HG03095 (cell line): Measurements from ENCODE around the gene SKP2.
"Not testable (repeated sequence)": the region's sequence is repeated elsewhere in the genome, so short reads cannot be mapped to it uniquely, and the experiment has no call there.

Experiments used
- ATAC-seq: cut with Tn5 transposase; IDR thresholded peaks from one replicate; pipeline ENCODE4 v1.9.1; 2021; ENCODE audit warnings: moderate library complexity; ENCODE audit not compliant: unreplicated experiment

The SKP2 gene

GRCh38 chr5:36156121-36156601, 4.2 kb downstream of the SKP2 start:
- no peak for ATAC-seq

GRCh38 chr5:36156619-36157018, 4.7 kb downstream of the SKP2 start:
- ATAC-seq, result no peak

GRCh38 chr5:36158144-36158543, 6.2 kb downstream of the SKP2 start:
- no peak for ATAC-seq

GRCh38 chr5:36160617-36161016, 8.7 kb downstream of the SKP2 start:
- ATAC-seq, result no peak

GRCh38 chr5:36161361-36161760, 9.4 kb downstream of the SKP2 start:
- no peak for ATAC-seq

GRCh38 chr5:36162810-36163486, 11.0 kb downstream of the SKP2 start:
- no peak for ATAC-seq

GRCh38 chr5:36164461-36164860, 12.6 kb downstream of the SKP2 start:
- ATAC-seq, result no peak

- ATAC-seq, result no peak
Measured at GRCh38 chr5:36168737-36169136, 16.8 kb downstream of the SKP2 start.

GRCh38 chr5:36170832-36171424, 19.0 kb downstream of the SKP2 start:
- ATAC-seq, result no peak

GRCh38 chr5:36172599-36172998, 20.7 kb downstream of the SKP2 start:
- ATAC-seq, result no peak

GRCh38 chr5:36173426-36173825, 21.5 kb downstream of the SKP2 start:
- no peak for ATAC-seq

- ATAC-seq, result no peak
Measured at GRCh38 chr5:36174119-36174518, 22.2 kb downstream of the SKP2 start.

GRCh38 chr5:36175043-36175442, 23.1 kb downstream of the SKP2 start:
- ATAC-seq, result no peak

GRCh38 chr5:36177154-36177553, 25.2 kb downstream of the SKP2 start:
- peak; percentile 94 for ATAC-seq

- no peak for ATAC-seq
Measured at GRCh38 chr5:36177715-36178523, 26.0 kb downstream of the SKP2 start.

- ATAC-seq, result no peak
Measured at GRCh38 chr5:36178524-36178890, 26.6 kb downstream of the SKP2 start.

- no peak for ATAC-seq
Measured at GRCh38 chr5:36179950-36180349, 28.0 kb downstream of the SKP2 start.

GRCh38 chr5:36180556-36181350, 28.8 kb downstream of the SKP2 start:
- ATAC-seq, result no peak

GRCh38 chr5:36181774-36182173, 29.9 kb downstream of the SKP2 start:
- ATAC-seq, result no peak

GRCh38 chr5:36184408-36184807, 32.5 kb downstream of the SKP2 start:
- ATAC-seq, result not testable (repeated sequence)

GRCh38 chr5:36193746-36194145, 41.8 kb downstream of the SKP2 start:
- ATAC-seq, result no peak
